ENCODE data around the gene ARRB1. TPM values are rescaled to one million over a fixed set of nuclear protein-coding genes. Genes with fewer than 3 reads are reported as not detected.

ARRB1 gene
- total and polyA plus RNA-seq, 2 of the 13 experiments (the other 11 are each of a cell fraction or from before 2014, with no cell fraction given): 22.5 to 35.7 TPM

DNA sequence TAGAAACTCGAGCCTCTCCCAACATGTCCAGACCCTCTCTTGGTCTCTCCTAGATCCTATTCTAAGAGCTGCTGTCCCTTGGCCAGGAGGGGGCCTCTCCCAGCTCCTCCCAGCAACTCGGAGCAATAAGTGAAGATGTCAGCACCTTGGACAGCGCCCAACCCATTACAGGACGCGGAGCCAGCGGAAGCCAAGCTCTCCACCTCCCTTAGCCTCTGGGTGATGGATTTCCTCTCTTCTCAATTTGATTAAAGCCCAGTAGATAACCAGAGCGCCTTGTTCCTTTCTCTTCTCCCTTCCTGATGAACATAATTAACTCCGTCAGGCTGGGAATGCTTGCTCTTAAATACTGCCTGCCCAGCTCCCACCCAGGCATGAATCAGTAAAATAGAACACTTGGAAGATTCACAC is 137.0 kb downstream of the ARRB1 start (continued):
- 0 out of 2 replicates have a peak, but pooled peaks have one; percentile 35 for TF ChIP-seq ZNF253 (CRISPR knock-in tag; IDR thresholded peaks at IDR 0.05; ENCODE audit: borderline replicate concordance)
- 0 out of 2 replicates have a peak, but pooled peaks have one; percentile 26 for TF ChIP-seq ARID2 (CRISPR knock-in tag; IDR thresholded peaks at IDR 0.05; ENCODE audit: borderline replicate concordance)
- TF ChIP-seq JUNB (CRISPR knock-in tag; IDR thresholded peaks at IDR 0.05; ENCODE audit: borderline replicate concordance): peak; percentile 63; the same call in 1 of the 2 replicates
- TF ChIP-seq, protein P1, sequence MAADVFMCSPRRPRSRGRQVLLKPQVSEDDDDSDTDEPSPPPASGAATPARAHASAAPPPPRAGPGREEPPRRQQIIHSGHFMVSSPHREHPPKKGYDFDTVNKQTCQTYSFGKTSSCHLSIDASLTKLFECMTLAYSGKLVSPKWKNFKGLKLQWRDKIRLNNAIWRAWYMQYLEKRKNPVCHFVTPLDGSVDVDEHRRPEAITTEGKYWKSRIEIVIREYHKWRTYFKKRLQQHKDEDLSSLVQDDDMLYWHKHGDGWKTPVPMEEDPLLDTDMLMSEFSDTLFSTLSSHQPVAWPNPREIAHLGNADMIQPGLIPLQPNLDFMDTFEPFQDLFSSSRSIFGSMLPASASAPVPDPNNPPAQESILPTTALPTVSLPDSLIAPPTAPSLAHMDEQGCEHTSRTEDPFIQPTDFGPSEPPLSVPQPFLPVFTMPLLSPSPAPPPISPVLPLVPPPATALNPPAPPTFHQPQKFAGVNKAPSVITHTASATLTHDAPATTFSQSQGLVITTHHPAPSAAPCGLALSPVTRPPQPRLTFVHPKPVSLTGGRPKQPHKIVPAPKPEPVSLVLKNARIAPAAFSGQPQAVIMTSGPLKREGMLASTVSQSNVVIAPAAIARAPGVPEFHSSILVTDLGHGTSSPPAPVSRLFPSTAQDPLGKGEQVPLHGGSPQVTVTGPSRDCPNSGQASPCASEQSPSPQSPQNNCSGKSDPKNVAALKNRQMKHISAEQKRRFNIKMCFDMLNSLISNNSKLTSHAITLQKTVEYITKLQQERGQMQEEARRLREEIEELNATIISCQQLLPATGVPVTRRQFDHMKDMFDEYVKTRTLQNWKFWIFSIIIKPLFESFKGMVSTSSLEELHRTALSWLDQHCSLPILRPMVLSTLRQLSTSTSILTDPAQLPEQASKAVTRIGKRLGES (CRISPR knock-in tag; IDR thresholded peaks at IDR 0.05; ENCODE audit: borderline replicate concordance): peak; percentile 95
- peak; percentile 99 for TF ChIP-seq ZFP37 (CRISPR knock-in tag; IDR thresholded peaks at IDR 0.05; ENCODE audit: borderline replicate concordance)
- TF ChIP-seq, protein P2, sequence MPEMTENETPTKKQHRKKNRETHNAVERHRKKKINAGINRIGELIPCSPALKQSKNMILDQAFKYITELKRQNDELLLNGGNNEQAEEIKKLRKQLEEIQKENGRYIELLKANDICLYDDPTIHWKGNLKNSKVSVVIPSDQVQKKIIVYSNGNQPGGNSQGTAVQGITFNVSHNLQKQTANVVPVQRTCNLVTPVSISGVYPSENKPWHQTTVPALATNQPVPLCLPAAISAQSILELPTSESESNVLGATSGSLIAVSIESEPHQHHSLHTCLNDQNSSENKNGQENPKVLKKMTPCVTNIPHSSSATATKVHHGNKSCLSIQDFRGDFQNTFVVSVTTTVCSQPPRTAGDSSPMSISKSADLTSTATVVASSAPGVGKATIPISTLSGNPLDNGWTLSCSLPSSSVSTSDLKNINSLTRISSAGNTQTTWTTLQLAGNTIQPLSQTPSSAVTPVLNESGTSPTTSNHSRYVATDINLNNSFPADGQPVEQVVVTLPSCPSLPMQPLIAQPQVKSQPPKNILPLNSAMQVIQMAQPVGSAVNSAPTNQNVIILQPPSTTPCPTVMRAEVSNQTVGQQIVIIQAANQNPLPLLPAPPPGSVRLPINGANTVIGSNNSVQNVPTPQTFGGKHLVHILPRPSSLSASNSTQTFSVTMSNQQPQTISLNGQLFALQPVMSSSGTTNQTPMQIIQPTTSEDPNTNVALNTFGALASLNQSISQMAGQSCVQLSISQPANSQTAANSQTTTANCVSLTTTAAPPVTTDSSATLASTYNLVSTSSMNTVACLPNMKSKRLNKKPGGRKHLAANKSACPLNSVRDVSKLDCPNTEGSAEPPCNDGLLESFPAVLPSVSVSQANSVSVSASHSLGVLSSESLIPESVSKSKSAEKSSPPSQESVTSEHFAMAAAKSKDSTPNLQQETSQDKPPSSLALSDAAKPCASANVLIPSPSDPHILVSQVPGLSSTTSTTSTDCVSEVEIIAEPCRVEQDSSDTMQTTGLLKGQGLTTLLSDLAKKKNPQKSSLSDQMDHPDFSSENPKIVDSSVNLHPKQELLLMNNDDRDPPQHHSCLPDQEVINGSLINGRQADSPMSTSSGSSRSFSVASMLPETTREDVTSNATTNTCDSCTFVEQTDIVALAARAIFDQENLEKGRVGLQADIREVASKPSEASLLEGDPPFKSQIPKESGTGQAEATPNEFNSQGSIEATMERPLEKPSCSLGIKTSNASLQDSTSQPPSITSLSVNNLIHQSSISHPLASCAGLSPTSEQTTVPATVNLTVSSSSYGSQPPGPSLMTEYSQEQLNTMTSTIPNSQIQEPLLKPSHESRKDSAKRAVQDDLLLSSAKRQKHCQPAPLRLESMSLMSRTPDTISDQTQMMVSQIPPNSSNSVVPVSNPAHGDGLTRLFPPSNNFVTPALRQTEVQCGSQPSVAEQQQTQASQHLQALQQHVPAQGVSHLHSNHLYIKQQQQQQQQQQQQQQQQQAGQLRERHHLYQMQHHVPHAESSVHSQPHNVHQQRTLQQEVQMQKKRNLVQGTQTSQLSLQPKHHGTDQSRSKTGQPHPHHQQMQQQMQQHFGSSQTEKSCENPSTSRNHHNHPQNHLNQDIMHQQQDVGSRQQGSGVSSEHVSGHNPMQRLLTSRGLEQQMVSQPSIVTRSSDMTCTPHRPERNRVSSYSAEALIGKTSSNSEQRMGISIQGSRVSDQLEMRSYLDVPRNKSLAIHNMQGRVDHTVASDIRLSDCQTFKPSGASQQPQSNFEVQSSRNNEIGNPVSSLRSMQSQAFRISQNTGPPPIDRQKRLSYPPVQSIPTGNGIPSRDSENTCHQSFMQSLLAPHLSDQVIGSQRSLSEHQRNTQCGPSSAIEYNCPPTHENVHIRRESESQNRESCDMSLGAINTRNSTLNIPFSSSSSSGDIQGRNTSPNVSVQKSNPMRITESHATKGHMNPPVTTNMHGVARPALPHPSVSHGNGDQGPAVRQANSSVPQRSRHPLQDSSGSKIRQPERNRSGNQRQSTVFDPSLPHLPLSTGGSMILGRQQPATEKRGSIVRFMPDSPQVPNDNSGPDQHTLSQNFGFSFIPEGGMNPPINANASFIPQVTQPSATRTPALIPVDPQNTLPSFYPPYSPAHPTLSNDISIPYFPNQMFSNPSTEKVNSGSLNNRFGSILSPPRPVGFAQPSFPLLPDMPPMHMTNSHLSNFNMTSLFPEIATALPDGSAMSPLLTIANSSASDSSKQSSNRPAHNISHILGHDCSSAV (CRISPR knock-in tag; IDR thresholded peaks at IDR 0.05; ENCODE audit: borderline replicate concordance): no peak
- peak; percentile 82; the same call in 1 of the 2 replicates for TF ChIP-seq ZNF780A (CRISPR knock-in tag; IDR thresholded peaks at IDR 0.05)
- no peak for TF ChIP-seq CREB1 (IDR thresholded peaks at IDR 0.05)
- no peak for TF ChIP-seq CREB1 (CRISPR knock-in tag; IDR thresholded peaks at IDR 0.05)
- 0 out of 2 replicates have a peak, but pooled peaks have one; percentile 38 for TF ChIP-seq FOSL1 (CRISPR knock-in tag; IDR thresholded peaks at IDR 0.05; ENCODE audit: borderline replicate concordance)
- TF ChIP-seq, protein P3, sequence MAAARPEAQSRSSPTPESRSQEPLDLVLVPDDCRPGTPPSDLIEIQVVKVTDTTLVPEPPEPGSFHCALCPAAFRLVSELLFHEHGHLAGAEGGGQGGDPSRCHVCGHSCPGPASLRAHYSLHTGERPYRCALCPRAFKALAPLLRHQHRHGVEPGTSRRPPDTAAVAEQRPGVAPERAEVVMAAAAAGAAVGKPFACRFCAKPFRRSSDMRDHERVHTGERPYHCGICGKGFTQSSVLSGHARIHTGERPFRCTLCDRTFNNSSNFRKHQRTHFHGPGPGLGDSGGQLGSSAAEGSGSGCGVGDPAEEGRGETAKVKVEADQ (CRISPR knock-in tag; IDR thresholded peaks at IDR 0.05; ENCODE audit: borderline replicate concordance): peak; percentile 45; the same call in 1 of the 2 replicates
- TF ChIP-seq ZSCAN30 (CRISPR knock-in tag; IDR thresholded peaks at IDR 0.05): no peak
- no peak for TF ChIP-seq FOXA1 (IDR thresholded peaks at IDR 0.05)
- TF ChIP-seq FOXA1 (CRISPR knock-in tag; IDR thresholded peaks at IDR 0.05): no peak
- TF ChIP-seq, protein P4, sequence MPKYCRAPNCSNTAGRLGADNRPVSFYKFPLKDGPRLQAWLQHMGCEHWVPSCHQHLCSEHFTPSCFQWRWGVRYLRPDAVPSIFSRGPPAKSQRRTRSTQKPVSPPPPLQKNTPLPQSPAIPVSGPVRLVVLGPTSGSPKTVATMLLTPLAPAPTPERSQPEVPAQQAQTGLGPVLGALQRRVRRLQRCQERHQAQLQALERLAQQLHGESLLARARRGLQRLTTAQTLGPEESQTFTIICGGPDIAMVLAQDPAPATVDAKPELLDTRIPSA (CRISPR knock-in tag; IDR thresholded peaks at IDR 0.05; ENCODE audit: borderline replicate concordance): no peak
- peak; percentile 81 for TF ChIP-seq ZNF263 (CRISPR knock-in tag; IDR thresholded peaks at IDR 0.05)
